GM12878 (cell line): ENCODE results near the gene DCAF11. TPM values are rescaled to one million over a fixed set of nuclear protein-coding genes. Genes with fewer than 3 reads are reported as not detected.
A peak's percentile ranks its signal among the peaks of the same experiment; 100 is the strongest.

Experiments used
- ATAC-seq: fragments of 200-7000 bp; cut with Tn5 transposase; 3 replicates; pipeline ENCODE4 v1.9.1; 2020; ENCODE audit warnings: mild to moderate bottlenecking, moderate library complexity
- BruUV-seq: library from RNA; stranded (reverse); fragments of 400-500 nt; replicated peaks from 2 replicates; lab custom pipeline; 2021; lab: Mats Ljungman, UMichigan
- CTCF ChIA-PET: fragments of 300-600 bp; sonication (Branson Sonifier 250); formaldehyde crosslinking; extraction: SDS; loops from one replicate; lab custom pipeline; 2021; ENCODE audit warnings: inconsistent platforms; lab: Yijun Ruan, JAX
- POLR2A ChIA-PET: fragments of 350-600 bp; formaldehyde crosslinking; extraction: SDS; loops from one replicate; lab custom pipeline; 2021; ENCODE audit warnings: inconsistent platforms; lab: Charles Lee
- RAD21 ChIA-PET: fragments of 300-600 bp; sonication (Branson Sonifier 250); formaldehyde crosslinking; loops from one replicate; lab custom pipeline; 2023; ENCODE audit warnings: antibody characterized with exemption; ENCODE audit not compliant: unreplicated experiment; lab: Charles Lee
- SMC1A ChIA-PET: fragments of 300-600 bp; sonication (Branson Sonifier 250); formaldehyde crosslinking; loops from one replicate; lab custom pipeline; 2023; ENCODE audit not compliant: unreplicated experiment, uncharacterized antibody; lab: Charles Lee
- DNase-seq: peaks from one replicate; pipeline ENCODE4 v3.0.0-alpha.2; 2011; ENCODE audit warnings: low read depth, low spot score
- FAIRE-seq: peaks from 3 replicates; lab custom pipeline; 2011; peaks lifted over from hg19 to GRCh38; lab: Jason Lieb, UNC
- H2AFZ ChIP-seq: 2 replicates; pipeline ENCODE4 v1.6.0; 2011; ENCODE audit warnings: low read depth, low read length, control low read depth; ENCODE audit not compliant: control insufficient read depth
- H3K27ac ChIP-seq: 2 replicates; pipeline ENCODE4 v1.5.1; 2011; ENCODE audit warnings: control low read depth; ENCODE audit not compliant: control insufficient read depth, insufficient read depth
- H3K27me3 ChIP-seq, 2 experiments: replicated peaks in 1 of 2; 2 replicates each; pipeline versions ENCODE4 v1.6.0 to v1.6.1; 2011; ENCODE audit warnings: low read length in 1 of 2; ENCODE audit not compliant: control insufficient read depth in 2 of 2, insufficient read depth in 2 of 2
- H3K36me3 ChIP-seq, 2 experiments: 2 replicates each; pipeline ENCODE4 v1.5.1; 2011; ENCODE audit warnings: low read length in 1 of 2; ENCODE audit not compliant: control insufficient read depth in 2 of 2, insufficient read depth in 2 of 2
- H3K4me1 ChIP-seq: 2 replicates; pipeline ENCODE4 v1.6.1; 2011; ENCODE audit warnings: mild to moderate bottlenecking, low read length, moderate library complexity, mixed read lengths; ENCODE audit not compliant: control insufficient read depth, insufficient read depth
- H3K4me2 ChIP-seq: 2 replicates; pipeline ENCODE4 v1.6.0; 2011; ENCODE audit warnings: control low read depth; ENCODE audit not compliant: control insufficient read depth, insufficient read depth
- H3K4me3 ChIP-seq: fragments of 200-600 bp; sonication (generic); 2 replicates; pipeline ENCODE4 v1.5.1; 2016
- H3K79me2 ChIP-seq: 2 replicates; pipeline ENCODE4 v1.6.0; 2011; ENCODE audit warnings: low read length; ENCODE audit not compliant: control insufficient read depth, insufficient read depth
- H3K9ac ChIP-seq: 2 replicates; pipeline ENCODE4 v1.8.0; 2011; ENCODE audit warnings: low read length, control low read depth, mixed read lengths; ENCODE audit not compliant: control insufficient read depth, insufficient read depth
- H3K9me3 ChIP-seq: replicated peaks from 3 replicates; pipeline ENCODE4 v1.5.1; 2011; ENCODE audit warnings: mild to moderate bottlenecking, low read length; ENCODE audit not compliant: control insufficient read depth, insufficient read depth
- H4K20me1 ChIP-seq: 2 replicates; pipeline ENCODE4 v1.6.0; 2011; ENCODE audit not compliant: control insufficient read depth, insufficient read depth
- BCL3 ChIP-seq: IDR thresholded peaks from 2 replicates; pipeline ENCODE4 v1.6.1; 2011; ENCODE audit warnings: borderline replicate concordance, low read depth, mild to moderate bottlenecking, moderate library complexity, low read length; ENCODE audit not compliant: insufficient read depth, poor library complexity, severe bottlenecking
- CHD2 ChIP-seq: IDR thresholded peaks from 2 replicates; pipeline ENCODE4 v1.6.1; 2011; ENCODE audit warnings: low read depth, low read length, improper control_type of control experiment, borderline replicate concordance
- FOXK2 ChIP-seq: fragments of 450-650 bp; IDR thresholded peaks from 2 replicates; pipeline ENCODE4 v1.6.1; 2017; ENCODE audit warnings: mild to moderate bottlenecking, moderate library complexity
- HDGF ChIP-seq: fragments of 450-650 bp; IDR thresholded peaks from 2 replicates; pipeline ENCODE4 v1.6.1; 2016; ENCODE audit warnings: antibody characterized with exemption
- IRF3 ChIP-seq: fragments of 450-650 bp; IDR thresholded peaks from 2 replicates; pipeline ENCODE4 v1.6.1; 2014; ENCODE audit warnings: mild to moderate bottlenecking
- LARP7 ChIP-seq: fragments of 450-650 bp; IDR thresholded peaks from 2 replicates; pipeline ENCODE4 v1.6.1; 2017; ENCODE audit warnings: mild to moderate bottlenecking
- MTA2 ChIP-seq: fragments of 450-650 bp; IDR thresholded peaks from 2 replicates; pipeline ENCODE4 v1.6.1; 2016; ENCODE audit warnings: low read depth, mild to moderate bottlenecking, moderate library complexity
- TBL1XR1 ChIP-seq: IDR thresholded peaks from 2 replicates; pipeline ENCODE4 v1.6.1; 2012; ENCODE audit warnings: low read depth, low read length, improper control_type of control experiment
- WGBS: methylation state at CpG from one replicate; pipeline ENCODE4 v1.1.6; 2016; ENCODE audit warnings: low lambda C conversion rate; ENCODE audit not compliant: insufficient replicate concordance, insufficient coverage; ENCODE audit errors: missing lambda C conversion rate; 5-methylcytosine and 5-hydroxymethylcytosine counted together
- in situ Hi-C: fragments of 300-500 bp; cut with MboI; formaldehyde crosslinking; loops from 9 replicates; pipeline ENCODE4 v1.14.3; 2018; ENCODE audit warnings: mixed read lengths
- intact Hi-C: fragments of 100-400 bp; cut with micrococcal nuclease; formaldehyde crosslinking; loops from one replicate; pipeline ENCODE4 v1.14.2; 2022; ENCODE audit not compliant: unreplicated experiment
- polyA plus RNA-seq, 11 experiments: library from polyadenylated mRNA; depleted of rRNA in 4 of 11; unstranded in 6 of 11; stranded (reverse) in 5 of 11; fragments of >200 nt; fragmentation: Nextera tagmentation in 4 of 11; fragmentation: Illumina TruSeq in 1 of 11; extraction: Ambion mirVana in 4 of 11; extraction: Trizol in 1 of 11; gene quantifications; 1 replicate in 1 of 11; 2 replicates in 10 of 11; pipeline versions ENCODE4 v1.2.1 to v1.2.3, GENCODE V29; 2011 to 2016; ENCODE audit warnings: inconsistent platforms in 2 of 11, missing spikeins in 2 of 11, low read depth in 1 of 11
- total RNA-seq, 4 experiments: library from RNA; depleted of rRNA in 3 of 4; stranded (reverse); fragments of >200 nt in 3 of 4; fragmentation: Illumina TruSeq in 1 of 4; extraction: Trizol in 1 of 4; gene quantifications; 2 replicates each; pipeline versions ENCODE4 v1.2.1 to v1.2.3, GENCODE V29; 2013 to 2021

Gene DCAF11
- total and polyA plus RNA-seq, 10 of the 15 experiments (the other 5 are each of a cell fraction or from before 2014, with no cell fraction given) = 13.4 to 91.2 (median 68.7) TPM

DNA sequence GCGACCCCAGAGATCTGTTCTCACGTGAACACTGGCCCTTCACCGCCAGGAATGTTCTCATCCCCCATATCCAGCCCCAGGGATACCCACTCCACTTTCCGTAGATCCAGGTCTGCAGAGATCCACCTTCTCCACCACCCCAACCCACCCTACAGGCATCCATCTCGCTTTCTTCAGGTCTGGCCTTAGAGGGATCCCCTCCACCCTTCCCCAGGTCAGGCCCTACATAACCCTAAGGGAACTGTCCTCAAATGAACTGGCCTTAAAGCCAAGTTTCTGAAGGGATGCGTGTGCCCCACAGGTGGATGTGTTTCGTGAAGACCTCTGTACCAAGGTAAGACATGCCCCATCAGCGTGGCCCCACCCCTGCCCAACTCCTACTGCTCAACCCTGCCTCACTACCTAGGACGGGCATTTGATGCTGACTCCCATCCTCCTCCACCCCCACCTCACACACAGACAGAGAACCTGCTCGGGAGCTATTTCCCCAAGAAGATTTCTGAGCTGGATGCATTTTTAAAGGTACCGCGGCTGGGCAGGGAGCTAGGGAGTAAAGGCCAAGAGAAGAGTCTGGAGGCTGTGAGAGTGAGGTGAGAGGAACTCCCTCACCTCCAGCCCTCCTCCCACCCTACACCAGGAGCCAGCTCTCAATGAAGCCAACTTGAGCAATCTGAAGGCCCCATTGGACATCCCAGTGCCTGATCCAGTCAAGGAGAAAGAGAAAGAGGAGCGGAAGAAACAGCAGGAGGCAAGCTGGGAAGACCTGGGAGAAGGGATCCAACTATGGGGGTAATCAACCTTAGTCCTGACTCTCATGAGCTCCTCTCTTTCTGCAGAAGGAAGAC lies 22.3 kb downstream of the DCAF11 start:
- ChIA-PET RAD21 (interaction anchor here (0.8 to 6.8 kb wide), 11 partner anchors 10 to 106 kb away, joined by 3 to 69 read pairs (median 9); partner anchors contain the start of genes DCAF11, IPO4, IRF9 and NRL), SMC1A (interaction anchor here (0.8 to 7.7 kb wide), 9 partner anchors 8 to 171 kb away, joined by 3 to 70 read pairs (median 18); partner anchors contain the start of genes CIDEB, DCAF11, IRF9 and NRL), CTCF (interaction anchor here (0.6 to 4.9 kb wide), 11 partner anchors 9 to 171 kb away, joined by 3 to 39 read pairs (median 5); partner anchors contain the start of genes CIDEB, DCAF11, IRF9 and NRL), POLR2A (interaction anchor here (0.6 to 11.6 kb wide), 12 partner anchors 7 to 94 kb away, joined by 3 to 276 read pairs (median 9); partner anchors contain the start of genes DCAF11, IRF9, NRL and PSME2)
- H3K36me3 ChIP-seq = peaks cover 9 to 12% of the 10 kb centered on the region in 2 experiments; a peak in 3 of 4 replicates
- peak overlapping the region; percentile 81 for H3K4me2 ChIP-seq
- H3K9ac ChIP-seq = peak overlapping the region; percentile 96
- H3K27ac ChIP-seq = peak overlapping the region; percentile 95
- TF ChIP-seq CHD2 (0 out of 2 replicates have a peak, but pooled peaks have one; percentile 15), MTA2 (no peak), LARP7 (0 out of 2 replicates have a peak, but pooled peaks have one; percentile 13), TBL1XR1 (no peak), FOXK2 (no peak), HDGF (peak; percentile 35; the same call in 1 of the 2 replicates), IRF3 (no peak), BCL3 (peak; percentile 9)
- peak overlapping the region; percentile 99 for H3K4me3 ChIP-seq
- H3K79me2 ChIP-seq = peaks cover 55% of the 10 kb centered on the region
- WGBS = 17% methylated on average over 13 of the region's 13 CpGs
- no peaks in the 10 kb centered on the region for H3K9me3 ChIP-seq
- in situ Hi-C loops (no loop called here), intact Hi-C loops (no loop called here)
- DNase-seq (no peak), FAIRE-seq (no peak), ATAC-seq (no peak)
- peaks cover 40% of the 10 kb centered on the region for H3K4me1 ChIP-seq
- BruUV-seq = no TSS peak
- H3K27me3 ChIP-seq = no peaks in the 10 kb centered on the region
- H2AFZ ChIP-seq = no peak overlapping the region
- no peaks in the 10 kb centered on the region for H4K20me1 ChIP-seq
